IPS-18c (cell line): ENCODE data around the gene ZCCHC12.
A peak's percentile ranks its signal among the peaks of the same experiment; 100 is the strongest.
"Not testable (repeated sequence)": the region's sequence is repeated elsewhere in the genome, so short reads cannot be mapped to it uniquely, and the experiment has no call there.

Experiments used
- H3K4me3 ChIP-seq: 2 replicates; pipeline ENCODE4 v1.7.0; 2013; ENCODE audit warnings: low read depth, mild to moderate bottlenecking, low read length, moderate library complexity; ENCODE audit not compliant: insufficient read depth
- H3K9me3 ChIP-seq: one replicate; pipeline ENCODE4 v1.6.1; 2013; ENCODE audit warnings: mild to moderate bottlenecking, low read length, moderate library complexity; ENCODE audit not compliant: control insufficient read depth, insufficient read depth

The ZCCHC12 gene

DNA sequence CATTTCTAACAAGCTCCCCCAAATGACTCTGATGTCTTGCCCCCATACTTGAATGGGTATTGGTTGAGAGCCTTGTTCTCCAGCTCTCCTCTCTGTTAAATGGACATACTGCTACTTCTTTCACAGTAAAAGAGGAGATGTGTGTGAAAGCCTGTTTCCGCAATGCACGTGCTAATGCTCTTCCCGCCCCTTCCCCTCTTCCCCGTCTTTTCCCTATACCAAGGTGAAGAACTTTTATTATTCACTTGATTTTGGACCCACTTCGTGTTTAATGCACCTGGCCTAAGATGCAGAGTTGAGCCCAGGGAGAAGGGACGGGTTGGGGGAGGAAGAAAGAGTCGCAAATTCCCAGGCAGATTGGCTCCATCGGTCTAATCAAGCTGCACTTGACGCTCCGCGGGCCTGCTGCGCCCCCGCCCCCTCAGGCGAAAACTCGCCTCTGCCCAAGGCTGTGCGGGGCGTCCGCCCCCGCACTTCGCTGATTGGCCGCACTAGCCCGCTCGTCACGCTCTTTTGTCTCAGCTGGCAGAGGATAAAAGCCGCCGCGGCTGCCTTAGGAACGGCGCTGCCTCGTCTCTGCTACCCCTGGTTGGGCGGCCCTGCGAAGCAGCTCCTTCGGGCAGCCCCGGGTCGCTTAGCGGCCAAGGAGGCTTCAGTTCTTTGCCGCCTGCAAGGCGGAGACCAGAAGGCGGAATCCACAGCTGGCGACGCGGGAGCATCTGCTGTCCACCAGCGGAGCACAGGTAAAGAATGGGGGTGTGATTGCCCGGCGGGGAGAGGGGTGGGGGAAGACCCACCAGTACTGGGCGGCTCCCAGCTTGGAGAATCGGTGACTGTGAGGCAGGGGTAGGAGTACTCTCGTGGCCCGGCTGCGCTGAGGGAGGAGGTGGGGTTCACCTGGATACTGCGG lies at the start of gene ZCCHC12:
ZCCHC12 (plus strand) TSS at position 562 of the 910 bp plus-strand sequence. CDS start 1,421 bp downstream, outside the sequence.
- H3K4me3 ChIP-seq: peak within 1 kb of the TSS; percentile 44
- H3K9me3 ChIP-seq: peaks cover 8% of the 10 kb centered on the region

DNA sequence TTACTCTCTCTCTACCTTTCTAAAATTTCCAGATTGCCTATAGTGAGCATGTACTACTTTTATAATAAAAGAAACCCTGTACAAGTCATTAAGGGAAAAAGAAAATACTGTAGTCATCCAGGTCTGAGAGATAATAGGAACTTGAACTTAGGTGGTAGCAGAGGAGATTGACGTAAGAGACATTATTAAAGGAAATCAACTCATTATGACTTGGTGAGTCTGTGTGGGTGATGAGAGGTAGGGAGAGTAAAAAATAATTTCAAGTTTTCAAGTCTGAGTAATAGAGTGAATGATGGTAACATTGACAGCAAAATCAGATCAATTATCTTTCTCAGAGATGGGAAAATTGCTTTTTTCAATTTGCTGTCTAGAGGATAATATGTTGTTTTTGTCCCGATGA lies 44.0 kb upstream of the ZCCHC12 start:
- Histone ChIP-seq H3K9me3 (no peaks in the 10 kb centered on the region), H3K4me3 (no peak overlapping the region)

DNA sequence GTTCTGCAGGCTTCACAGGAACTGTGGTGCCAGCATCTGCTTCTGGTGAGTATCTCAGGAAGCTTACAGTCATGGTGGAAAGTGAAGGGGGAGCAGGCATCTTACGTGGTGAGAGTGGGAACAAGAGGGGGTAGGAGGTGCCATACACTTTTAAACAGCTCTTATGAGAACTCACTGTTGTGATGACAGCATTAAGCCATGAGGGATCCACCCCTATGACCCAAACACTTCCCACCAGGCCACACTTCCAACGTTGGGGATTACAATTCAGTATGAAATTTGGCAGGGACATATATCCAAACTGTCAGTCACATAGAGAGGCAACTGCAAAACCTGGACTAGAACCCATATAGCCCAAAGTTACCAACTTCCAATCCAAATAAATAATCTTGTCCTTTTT lies 43.1 kb upstream of the ZCCHC12 start:
- Histone ChIP-seq H3K4me3 (no peak overlapping the region), H3K9me3 (no peaks in the 10 kb centered on the region)

DNA sequence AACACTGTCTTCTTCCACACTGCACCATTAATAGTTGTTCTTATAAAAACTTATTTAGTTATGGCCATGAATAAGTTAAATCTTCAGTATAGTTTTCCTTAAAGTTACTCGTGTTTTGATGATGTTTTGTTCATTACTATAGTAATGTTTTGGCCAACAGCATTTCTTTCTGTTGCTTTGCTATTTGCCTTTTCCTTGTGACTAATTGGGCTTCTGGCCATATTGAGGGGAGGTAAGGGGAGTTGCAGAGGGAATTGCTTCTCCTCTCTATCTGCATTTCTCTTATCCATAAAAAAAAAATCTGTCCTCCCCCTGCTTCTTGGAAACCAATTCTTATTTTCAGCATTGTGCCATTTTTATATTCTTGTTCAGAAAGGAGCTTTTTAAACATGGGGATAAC lies 42.7 kb upstream of the ZCCHC12 start:
- no peaks in the 10 kb centered on the region for H3K9me3 ChIP-seq
- no peak overlapping the region for H3K4me3 ChIP-seq

DNA sequence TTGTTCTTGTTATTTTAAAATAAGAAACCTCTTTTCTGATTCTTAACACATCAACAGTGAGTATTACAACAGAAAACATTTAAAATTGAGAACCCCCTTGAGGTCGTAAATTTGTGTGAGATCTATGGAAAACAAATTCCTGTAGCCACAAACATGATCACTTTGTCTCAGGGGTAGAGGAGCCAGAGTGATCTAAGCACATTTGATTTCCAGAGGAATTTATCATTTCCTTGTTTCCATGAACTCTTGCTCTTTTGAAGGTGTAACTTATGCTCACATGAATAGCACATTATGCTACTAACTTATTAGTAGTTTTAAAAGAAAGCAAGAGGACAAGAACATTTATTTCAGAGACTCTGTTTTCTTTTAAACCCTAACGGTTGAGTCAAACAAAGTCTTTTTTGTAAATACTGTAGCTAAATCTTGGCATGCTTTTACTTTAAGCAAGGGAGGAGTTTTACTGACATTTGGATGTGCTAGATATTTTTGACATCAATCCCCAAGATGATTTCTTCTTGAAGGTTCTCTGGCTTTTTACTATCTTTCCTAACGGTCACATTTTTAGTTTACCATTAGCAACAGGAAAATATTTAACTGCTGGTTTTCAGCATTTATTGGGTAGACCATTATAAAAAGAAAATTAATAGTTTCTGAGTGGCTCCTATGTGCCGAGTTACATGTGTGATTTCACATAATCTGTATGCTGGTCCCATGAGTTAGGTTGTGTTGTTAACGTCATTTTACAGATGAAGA lies 27.9 kb upstream of the ZCCHC12 start:
- Histone ChIP-seq H3K4me3 (no peak overlapping the region), H3K9me3 (no peaks in the 10 kb centered on the region)

DNA sequence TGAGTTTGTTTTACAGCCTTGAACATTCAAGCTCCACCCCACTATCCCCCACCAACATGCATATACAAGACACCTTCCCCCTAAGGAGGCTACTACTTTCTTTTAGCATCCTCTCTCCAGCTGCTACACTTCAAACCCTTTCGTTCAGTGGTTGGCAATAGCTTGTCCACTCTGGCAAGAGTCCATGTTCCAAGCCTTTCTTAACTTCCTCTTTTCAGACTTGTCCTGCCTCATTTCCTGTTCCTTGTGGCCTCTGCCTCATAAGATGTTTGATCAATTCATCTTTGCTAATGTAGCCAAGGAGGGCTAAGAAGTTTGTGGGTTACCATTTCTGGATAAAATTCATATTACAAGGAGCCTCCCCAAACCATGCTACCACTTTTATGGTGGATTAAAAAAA lies 20.8 kb upstream of the ZCCHC12 start:
- Histone ChIP-seq H3K4me3 (no peak overlapping the region), H3K9me3 (peaks cover 2% of the 10 kb centered on the region)

DNA sequence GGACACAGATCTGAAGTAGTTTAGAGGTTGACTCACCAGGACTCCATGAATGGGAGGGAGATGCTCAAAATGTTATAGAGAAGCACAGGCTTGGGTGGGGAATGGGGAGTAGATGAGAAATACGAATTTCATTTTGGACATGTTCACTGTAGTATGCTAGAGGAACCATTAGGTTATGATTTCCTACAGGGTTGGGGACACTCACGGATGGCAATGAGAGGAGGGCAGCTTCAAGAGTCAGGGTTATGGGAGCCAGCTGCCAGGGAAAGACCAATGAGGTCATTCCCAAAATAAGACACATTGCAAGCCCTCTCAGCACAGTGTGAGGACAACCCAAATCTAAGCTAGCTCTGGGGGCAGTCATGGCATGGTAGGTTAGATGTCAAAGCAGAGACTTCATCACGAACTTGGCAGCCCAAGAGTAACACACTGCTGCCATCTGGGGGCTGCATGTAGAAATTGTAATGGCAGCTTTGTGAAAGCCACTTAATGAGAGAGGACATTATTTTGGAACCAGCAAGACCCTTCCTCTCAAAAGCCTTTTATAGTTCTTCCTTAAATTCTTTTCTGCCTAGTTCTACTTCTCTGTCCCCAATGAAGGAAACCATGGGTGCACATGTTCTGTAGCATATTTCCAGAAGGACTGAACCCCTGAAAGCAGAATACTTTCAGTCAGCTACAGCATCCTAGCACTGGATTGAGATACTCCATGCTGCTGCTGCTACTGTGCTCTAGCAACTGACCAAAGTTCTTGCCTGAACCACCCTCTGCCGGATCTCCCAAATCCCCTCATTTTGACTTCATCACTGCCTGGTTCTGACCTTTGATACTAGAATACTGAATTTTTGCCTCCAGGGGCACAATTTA lies 16.2 kb upstream of the ZCCHC12 start:
- Histone ChIP-seq H3K9me3 (peaks cover 2% of the 10 kb centered on the region), H3K4me3 (no peak overlapping the region)

DNA sequence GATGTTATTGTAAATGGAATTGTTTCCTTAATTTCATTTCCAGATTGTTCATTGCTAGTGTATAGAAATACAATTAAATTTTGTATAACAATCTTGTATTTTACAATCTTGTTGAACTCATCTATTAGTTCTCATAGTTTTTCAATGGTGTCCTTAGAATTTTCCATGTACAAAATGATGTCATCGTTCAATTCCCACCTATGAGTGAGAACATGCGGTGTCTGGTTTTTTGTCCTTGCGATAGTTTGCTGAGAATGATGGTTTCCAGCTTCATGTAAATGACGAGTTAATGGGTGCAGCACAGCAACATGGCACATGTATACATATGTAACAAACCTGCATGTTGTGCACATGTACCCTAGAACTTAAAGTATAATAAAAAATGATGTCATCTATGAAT lies 6.4 kb upstream of the ZCCHC12 start:
- H3K9me3 ChIP-seq: not testable (repeated sequence)

DNA sequence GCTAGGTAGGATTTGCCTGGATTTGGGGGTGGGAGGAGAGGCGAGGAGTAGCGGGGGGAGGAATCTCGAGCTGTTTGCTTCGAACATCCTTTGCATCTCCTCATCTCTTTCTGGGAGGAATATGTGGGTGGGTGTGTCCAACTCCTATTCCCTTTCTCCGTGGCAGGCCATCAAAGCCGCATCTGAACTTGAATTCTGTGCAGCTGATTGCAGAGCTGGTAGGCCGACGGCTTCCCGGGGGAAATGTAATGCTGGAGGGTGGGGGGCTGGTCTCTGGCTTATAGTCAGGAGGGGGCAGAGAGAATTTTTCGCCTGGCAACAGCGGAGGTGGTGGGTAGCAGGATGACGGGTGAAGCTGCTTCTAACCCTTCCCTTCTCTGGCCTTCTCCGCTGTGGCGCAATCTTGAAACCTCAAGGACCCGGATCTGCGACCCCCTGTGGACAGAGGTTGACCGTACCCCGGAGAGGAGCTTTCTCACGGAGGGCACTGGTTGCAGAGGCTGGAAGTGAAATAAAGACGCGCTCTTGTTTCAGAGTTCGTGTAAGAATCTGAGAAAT lies 628 bp downstream of the ZCCHC12 start:
- Histone ChIP-seq H3K4me3 (peak overlapping the region; percentile 44), H3K9me3 (peaks cover 8% of the 10 kb centered on the region)

More for the DNA sequence above, 6.4 kb upstream of the ZCCHC12 start:
- H3K4me3 ChIP-seq: not testable (repeated sequence)

DNA sequence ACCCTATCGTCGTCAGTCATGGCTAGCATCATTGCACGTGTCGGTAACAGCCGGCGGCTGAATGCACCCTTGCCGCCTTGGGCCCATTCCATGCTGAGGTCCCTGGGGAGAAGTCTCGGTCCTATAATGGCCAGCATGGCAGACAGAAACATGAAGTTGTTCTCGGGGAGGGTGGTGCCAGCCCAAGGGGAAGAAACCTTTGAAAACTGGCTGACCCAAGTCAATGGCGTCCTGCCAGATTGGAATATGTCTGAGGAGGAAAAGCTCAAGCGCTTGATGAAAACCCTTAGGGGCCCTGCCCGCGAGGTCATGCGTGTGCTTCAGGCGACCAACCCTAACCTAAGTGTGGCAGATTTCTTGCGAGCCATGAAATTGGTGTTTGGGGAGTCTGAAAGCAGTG lies 1.6 kb downstream of the ZCCHC12 start:
- no peak overlapping the region for H3K4me3 ChIP-seq

DNA sequence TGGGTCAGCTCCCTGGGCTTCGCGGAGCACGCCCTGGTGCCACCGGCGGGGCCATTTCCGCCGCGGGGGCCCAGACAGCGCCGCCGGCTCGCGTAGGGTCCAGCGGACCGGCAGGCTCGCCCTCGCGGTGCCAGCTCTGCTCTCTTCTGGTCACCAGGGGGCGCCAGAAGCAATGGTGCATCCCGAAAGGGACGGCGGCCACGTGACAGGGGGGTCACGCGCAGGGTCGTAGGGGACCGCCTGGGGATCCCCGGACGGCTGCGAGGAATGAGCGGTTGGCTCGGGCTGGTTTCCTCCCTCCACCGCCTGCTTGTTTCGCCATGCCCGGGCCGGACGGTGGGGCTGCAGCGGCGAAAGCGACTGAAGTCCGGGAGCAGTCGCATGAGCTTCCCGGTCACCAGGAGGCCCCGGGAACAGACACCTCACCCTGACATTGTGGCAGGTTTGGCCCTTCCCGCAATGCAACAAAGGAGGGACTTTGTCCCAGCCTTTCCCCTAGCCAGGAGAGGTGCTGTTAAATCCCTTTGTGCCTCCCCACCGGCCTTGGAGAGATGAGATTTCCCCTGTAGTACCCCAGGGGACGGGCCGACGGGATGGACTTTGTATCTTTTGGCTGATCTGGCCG lies 15.8 kb downstream of the ZCCHC12 start:
- H3K4me3 ChIP-seq: peak overlapping the region; percentile 66

More for the DNA sequence above, 1.6 kb downstream of the ZCCHC12 start:
- peaks cover 8% of the 10 kb centered on the region for H3K9me3 ChIP-seq

DNA sequence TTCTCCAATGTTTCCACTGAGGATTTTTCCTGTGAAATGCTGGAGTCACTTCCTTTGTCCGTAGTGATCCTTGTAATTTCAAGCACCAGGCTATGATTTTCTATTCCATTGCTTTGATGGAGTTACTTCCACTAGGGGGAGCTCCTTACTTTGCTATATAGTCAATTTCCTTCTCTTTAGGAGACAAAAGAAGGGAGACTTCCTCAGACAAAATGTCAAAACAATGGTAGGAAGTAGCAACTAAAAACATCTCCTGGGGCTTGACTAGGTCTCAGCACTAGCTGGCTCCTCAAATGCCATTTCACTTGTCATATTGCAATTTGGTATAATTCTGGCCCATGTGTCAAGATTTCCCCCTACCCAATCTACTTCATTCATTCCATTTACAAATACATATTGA lies 24.1 kb downstream of the ZCCHC12 start:
- Histone ChIP-seq H3K4me3 (no peak overlapping the region), H3K9me3 (no peaks in the 10 kb centered on the region)

More for the DNA sequence above, 15.8 kb downstream of the ZCCHC12 start:
- no peaks in the 10 kb centered on the region for H3K9me3 ChIP-seq

DNA sequence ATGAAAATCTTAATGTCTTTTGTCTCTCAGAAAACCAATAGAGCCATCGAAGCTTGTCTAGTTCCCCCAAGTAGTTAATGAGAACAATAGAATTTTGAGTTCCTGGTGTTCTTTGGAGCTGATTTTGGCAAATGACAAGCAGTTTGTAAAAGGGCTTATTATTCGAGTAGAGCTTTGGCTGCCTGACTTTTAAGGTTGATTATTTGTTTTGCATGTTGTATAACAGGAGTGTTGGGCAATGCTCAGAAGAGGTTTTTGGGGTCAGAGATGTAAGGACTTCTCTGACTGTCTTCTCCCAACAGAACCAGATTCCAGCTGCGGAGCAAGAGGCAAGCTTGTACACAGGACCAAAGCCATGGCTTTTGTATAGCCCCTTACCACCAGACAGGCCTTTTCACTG lies 30.0 kb downstream of the ZCCHC12 start:
- Histone ChIP-seq H3K4me3 (no peak overlapping the region), H3K9me3 (peaks cover 6% of the 10 kb centered on the region)

DNA sequence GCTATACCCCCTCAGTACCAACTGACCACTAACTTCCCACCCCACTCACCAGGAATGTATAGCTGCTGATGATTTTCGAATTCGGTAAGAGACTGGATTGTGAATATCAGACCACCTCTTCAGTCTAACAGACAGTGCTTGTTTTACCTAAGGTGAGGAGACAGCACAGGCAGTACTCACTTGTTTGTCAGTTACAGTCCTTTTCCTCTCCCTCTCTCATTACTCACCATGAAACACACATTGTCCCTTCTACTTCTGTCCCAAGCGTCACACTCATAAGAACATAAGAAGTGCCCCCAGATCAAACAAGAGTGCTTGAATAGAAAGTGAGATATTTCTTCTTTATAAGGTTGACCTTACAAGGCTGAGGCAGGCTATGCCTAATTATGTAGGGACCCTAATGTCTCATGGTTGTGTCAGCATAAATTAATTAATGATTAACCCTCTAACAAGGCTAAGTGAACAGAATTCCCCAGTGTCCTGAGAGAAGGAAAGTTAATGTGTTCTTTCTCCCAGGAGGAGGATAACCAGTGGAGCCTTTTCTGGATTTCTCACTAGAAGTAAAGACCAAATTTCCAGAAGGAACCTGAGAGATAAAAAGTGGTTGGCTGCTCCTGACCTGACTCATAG lies 32.2 kb downstream of the ZCCHC12 start:
- no peak overlapping the region for H3K4me3 ChIP-seq
- peaks cover 6% of the 10 kb centered on the region for H3K9me3 ChIP-seq

DNA sequence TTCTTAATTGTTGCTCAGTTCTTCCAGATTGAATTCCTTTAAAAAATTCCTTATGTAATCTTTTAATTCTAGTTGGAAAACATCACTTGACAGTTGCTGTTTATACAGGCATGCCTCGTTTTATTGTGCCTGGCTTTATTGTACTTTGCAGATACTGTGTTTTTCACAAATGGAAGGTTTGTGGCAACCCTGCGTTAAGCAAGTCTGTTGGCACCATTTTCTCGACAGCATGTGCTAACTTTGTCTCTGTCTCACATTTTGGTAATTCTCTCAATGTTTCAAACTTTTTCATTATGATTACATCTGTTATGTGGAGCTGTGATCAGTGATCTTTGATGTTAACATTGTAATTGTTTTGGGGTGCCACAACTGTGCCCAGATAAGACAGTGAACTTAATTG lies 33.4 kb downstream of the ZCCHC12 start:
- peaks cover 6% of the 10 kb centered on the region for H3K9me3 ChIP-seq
- H3K4me3 ChIP-seq: no peak overlapping the region

DNA sequence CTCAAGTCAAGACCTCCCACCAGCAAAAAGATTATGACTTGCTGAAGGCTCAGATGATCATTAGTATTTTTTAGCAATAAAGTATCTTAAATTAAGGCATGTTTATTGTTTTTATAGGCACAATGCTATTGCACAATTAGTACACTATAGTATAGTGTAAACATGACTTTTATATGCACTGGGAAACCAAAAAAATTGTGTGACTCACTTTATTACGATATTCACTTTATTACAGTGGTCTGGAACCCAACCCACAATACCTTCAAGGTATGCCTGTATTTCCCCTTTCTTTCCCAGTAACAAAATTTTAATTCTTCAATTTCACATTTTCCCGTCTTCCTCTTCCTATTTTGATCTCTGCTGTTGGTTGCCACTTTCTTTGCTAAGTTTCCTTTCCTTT lies 37.7 kb downstream of the ZCCHC12 start:
- no peak overlapping the region for H3K4me3 ChIP-seq
- H3K9me3 ChIP-seq: peaks cover 5% of the 10 kb centered on the region
